IPS-20b (cell line): ENCODE results near the gene UQCRH.

Experiments
- H3K27ac ChIP-seq: one replicate; pipeline ENCODE4 v1.5.1; 2013; ENCODE audit warnings: low read length
- H3K27me3 ChIP-seq: 2 replicates; pipeline ENCODE4 v1.6.1; 2013; ENCODE audit warnings: mild to moderate bottlenecking, low read length, inconsistent platforms; ENCODE audit not compliant: insufficient read depth
- H3K36me3 ChIP-seq: 2 replicates; pipeline ENCODE4 v1.6.1; 2013; ENCODE audit warnings: low read depth, mild to moderate bottlenecking, inconsistent platforms, low read length, moderate library complexity; ENCODE audit not compliant: insufficient read depth
- H3K4me1 ChIP-seq: 2 replicates; pipeline ENCODE4 v1.6.1; 2013; ENCODE audit warnings: mild to moderate bottlenecking, control low read depth, inconsistent platforms, low read length, moderate library complexity; ENCODE audit not compliant: insufficient read depth
- H3K4me3 ChIP-seq: 2 replicates; pipeline ENCODE4 v1.5.1; 2013; ENCODE audit warnings: mild to moderate bottlenecking, low read length, inconsistent platforms
- H3K9ac ChIP-seq: 2 replicates; pipeline ENCODE4 v1.6.1; 2013; ENCODE audit warnings: low read depth, mild to moderate bottlenecking, inconsistent platforms, low read length, moderate library complexity
- H3K9me3 ChIP-seq: 2 replicates; pipeline ENCODE4 v1.6.1; 2013; ENCODE audit warnings: mild to moderate bottlenecking, low read depth, low read length, inconsistent platforms; ENCODE audit not compliant: insufficient read depth

UQCRH gene

DNA sequence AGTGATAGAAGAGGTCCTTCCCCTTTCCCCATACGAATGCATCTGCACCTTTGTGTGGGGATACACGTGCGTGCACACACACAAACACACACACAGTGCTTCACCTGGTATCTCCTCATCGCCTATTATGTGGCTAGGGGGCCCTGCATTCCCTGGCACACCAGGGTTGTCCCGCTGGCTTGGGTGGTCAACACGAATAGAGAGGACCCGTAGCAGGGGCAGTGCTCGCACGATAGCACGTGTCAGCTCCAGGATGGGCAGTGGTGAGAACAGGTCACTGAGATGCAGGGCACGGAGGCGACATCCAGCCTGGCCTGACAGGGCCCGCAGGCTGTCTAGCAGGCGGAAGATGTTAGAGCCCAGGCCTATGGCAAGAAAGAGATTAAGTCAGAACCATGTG lies 22.5 kb upstream of the UQCRH start:
- no peak overlapping the region for H3K9ac ChIP-seq
- no peak overlapping the region for H3K4me3 ChIP-seq
- peaks cover 78% of the 10 kb centered on the region for H3K36me3 ChIP-seq
- no peaks in the 10 kb centered on the region for H3K27me3 ChIP-seq
- no peak overlapping the region for H3K27ac ChIP-seq
- no peaks in the 10 kb centered on the region for H3K9me3 ChIP-seq
- H3K4me1 ChIP-seq, result no peaks in the 10 kb centered on the region; the same call in 1 of the 2 replicates

DNA sequence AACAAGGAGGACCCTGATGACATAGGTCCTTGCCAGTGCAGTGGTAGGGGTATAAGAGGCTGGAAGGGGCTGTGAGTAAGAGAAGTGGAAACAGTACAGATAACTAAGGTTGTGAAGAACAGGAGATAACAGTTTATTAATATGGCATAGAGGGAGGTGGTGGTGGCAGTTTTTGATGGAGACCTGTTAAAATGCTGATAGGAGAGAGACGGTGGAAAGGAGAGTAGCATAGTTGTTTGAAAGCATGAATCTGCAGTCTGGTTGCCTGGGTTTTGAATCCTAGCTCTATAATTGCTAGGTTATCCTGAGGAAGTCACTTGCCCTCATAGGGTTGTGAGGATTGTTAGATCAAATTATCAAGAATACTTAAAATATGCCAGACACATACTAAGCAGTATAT lies 19.4 kb upstream of the UQCRH start:
- Histone ChIP-seq H3K27me3 (no peaks in the 10 kb centered on the region), H3K9me3 (no peaks in the 10 kb centered on the region), H3K4me1 (no peaks in the 10 kb centered on the region; the same call in 1 of the 2 replicates), H3K4me3 (no peak overlapping the region), H3K9ac (no peak overlapping the region), H3K36me3 (peaks cover 52% of the 10 kb centered on the region), H3K27ac (no peak overlapping the region)

DNA sequence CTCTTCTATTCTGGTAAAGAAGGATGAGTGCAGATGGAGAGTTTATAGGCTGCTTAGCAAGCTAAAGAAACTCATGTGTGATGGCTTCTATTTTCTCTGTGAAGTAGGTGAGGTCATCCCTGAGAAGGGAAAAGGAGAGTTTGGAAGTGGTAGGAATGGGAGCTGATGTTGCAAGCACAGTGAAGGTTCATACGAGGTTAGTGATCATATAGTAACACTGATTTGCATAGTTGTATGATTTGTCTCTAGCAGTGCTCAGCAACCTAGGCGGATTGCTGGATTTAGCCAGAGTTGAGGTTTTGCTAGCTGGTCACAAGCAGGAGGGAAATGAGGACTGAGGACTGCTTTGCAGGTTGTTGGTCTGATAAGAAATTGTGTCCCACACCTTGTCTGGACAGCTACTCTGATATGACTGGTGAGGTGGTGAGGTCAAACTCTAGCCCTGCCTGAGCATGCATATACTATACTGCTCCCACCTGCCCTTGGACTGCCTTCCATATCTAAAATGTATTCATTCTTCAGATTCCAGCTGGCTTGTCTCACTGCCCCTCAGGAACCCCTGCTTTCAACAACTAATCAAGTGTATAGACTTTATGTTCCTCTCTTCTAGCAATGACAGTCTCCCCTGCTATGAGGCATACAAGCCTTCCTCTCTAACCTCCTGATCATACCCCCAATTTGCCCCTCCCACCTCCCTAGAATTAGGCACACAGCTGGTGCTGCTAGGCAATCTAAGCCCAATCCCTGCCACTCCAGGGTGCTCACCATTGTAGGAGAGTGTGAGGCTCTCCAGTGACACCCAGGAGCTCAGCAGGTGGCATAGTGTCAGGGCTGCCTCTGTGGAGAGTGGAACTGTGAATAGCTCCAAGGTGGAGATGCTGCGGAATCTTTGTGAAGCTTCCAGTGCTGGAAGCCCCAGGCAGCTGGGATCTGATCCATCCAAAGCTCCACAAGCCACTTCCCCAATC lies 18.6 kb upstream of the UQCRH start:
- Histone ChIP-seq H3K9ac (no peak overlapping the region), H3K4me3 (no peak overlapping the region), H3K9me3 (no peaks in the 10 kb centered on the region), H3K4me1 (no peaks in the 10 kb centered on the region; the same call in 1 of the 2 replicates), H3K36me3 (peaks cover 44% of the 10 kb centered on the region), H3K27ac (no peak overlapping the region), H3K27me3 (no peaks in the 10 kb centered on the region)

DNA sequence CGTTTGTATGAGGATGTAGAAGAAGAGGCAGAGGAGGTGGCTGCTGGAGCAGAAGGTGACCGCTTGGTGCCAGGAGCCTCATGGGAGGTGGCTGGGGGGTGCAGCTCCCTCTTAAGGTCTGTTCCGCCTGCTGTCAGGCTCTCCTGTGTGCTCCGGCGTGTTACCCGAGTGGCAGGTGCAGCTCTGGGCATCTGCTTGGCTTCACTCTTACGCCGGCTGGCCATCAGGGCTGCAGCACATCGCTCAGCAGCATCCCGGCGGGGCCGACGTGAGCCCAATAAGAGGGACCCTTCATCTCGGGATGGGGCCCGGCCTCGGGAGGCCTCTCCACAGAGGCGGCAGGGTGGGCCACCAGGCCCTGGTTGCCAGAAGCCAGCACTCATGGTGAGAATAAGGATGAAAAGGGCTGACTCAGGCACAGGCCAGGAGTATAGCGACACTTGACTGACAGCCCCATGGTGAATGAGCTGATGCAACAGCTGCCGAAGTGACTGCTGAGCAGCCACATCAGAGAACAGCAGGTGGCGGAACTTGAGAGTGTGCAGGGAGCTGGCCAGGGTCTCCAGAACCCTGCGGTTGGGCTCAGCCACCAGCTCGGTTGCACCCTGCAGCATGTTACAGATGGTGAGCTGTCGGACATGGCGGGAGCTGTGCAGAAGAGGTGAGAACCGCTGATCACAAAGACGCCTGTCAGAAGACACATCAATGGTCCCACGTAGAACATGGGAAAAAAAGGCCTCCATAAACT lies 17.6 kb upstream of the UQCRH start:
- H3K4me1 ChIP-seq, result no peaks in the 10 kb centered on the region; the same call in 1 of the 2 replicates
- peaks cover 34% of the 10 kb centered on the region for H3K36me3 ChIP-seq
- H3K4me3 ChIP-seq, result no peak overlapping the region
- no peak overlapping the region for H3K27ac ChIP-seq
- H3K9ac ChIP-seq, result 0 out of 2 replicates have a peak overlapping the region, but pooled peaks have one; percentile 18
- no peaks in the 10 kb centered on the region for H3K9me3 ChIP-seq
- H3K27me3 ChIP-seq, result no peaks in the 10 kb centered on the region

DNA sequence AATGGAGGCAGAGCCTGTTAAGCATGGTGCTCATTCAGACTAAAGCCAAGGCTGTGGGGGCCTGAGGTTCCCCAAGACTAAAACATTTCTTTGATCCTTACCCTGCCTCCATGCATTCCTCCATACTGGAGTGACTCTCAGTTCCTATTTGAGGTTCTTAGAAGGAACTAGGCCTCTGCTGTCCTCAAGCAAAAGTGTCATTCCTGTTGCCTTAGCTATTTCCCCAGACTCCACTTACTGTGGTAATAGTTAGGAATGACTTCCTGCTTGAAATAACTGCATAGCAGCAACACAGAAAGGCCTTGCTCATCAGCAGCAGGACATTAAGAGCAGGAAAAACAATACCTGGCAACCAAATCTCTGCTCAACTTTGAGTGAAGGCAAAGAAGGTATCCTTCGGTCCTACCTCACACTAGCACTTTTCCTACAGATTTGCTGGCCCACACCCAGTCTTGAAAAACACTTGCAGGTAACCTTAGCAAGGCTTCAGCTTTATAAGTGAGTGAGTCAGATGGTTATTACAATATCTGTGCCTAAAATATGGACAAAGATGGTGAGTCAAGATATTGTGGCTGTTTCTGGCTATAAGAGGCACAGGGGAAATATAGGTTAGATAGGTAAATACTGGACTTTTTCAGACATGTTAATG lies 14.9 kb upstream of the UQCRH start:
- Histone ChIP-seq H3K9ac (no peak overlapping the region), H3K4me3 (no peak overlapping the region), H3K27ac (no peak overlapping the region), H3K9me3 (no peaks in the 10 kb centered on the region), H3K27me3 (no peaks in the 10 kb centered on the region), H3K36me3 (peaks cover 23% of the 10 kb centered on the region), H3K4me1 (no peaks in the 10 kb centered on the region; the same call in 1 of the 2 replicates)

DNA sequence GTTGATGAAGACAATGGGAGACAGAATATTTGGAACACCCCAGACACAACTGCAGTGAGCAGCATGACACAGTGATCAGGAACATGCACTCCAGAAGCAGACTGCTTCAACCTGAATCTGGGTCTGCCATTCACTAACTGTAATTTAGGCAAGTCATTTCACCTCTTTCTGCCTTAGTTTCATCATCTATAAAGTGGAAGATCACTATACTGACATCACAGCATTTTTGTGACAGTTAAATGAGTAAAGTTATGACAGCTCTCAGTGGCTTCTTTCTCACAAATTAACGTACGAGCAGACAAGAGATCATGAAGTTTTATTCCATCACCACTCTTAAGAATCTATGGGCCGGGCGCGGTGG lies 14.4 kb upstream of the UQCRH start:
- Histone ChIP-seq H3K4me3 (no peak overlapping the region), H3K9ac (no peak overlapping the region), H3K27me3 (no peaks in the 10 kb centered on the region), H3K9me3 (no peaks in the 10 kb centered on the region), H3K4me1 (no peaks in the 10 kb centered on the region; the same call in 1 of the 2 replicates), H3K36me3 (peaks cover 23% of the 10 kb centered on the region), H3K27ac (no peak overlapping the region)

DNA sequence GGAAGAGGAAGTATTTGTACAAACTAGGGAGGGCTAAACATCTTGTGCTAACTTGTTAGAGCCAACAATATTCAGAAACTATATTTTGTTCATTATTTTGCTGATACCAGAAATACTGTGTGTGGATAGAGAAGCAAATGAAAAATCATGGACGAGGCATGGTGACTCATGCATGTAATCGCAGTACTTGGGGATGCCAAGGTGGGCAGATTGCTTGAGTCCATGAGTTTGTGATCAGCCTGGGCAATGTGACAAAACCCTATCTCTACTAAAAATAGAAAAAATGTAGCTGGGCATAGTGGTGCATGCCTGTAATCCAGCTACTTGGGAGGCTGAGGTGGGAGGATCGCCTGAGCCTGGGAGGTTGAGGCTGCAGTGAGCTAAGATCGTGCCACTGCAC lies 13.5 kb upstream of the UQCRH start:
- no peaks in the 10 kb centered on the region for H3K4me1 ChIP-seq
- H3K36me3 ChIP-seq, result peaks cover 21% of the 10 kb centered on the region
- no peak overlapping the region for H3K4me3 ChIP-seq
- H3K9me3 ChIP-seq, result no peaks in the 10 kb centered on the region
- H3K27me3 ChIP-seq, result no peaks in the 10 kb centered on the region
- no peak overlapping the region for H3K9ac ChIP-seq
- H3K27ac ChIP-seq, result no peak overlapping the region

DNA sequence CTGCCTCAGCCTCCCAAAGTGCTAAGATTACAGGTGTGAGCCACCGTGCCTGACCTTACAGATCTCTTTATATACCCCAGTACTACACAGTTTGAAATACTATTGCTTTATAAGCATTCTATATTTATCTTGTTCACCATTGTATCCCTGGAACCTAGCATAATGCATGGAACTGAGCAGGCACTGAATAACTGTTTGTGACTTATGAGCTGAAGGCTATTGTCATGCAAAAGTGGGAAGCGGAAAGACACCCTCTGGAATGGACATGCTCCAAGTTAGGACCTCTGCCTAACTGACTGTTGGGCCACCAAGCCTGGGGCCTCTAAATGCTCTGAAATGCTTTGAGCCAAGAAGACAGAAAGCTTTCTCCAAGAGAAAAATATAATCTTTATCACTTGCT lies 8.2 kb upstream of the UQCRH start:
- Histone ChIP-seq H3K36me3 (peaks cover 37% of the 10 kb centered on the region), H3K9me3 (no peaks in the 10 kb centered on the region), H3K9ac (no peak overlapping the region), H3K27ac (no peak overlapping the region), H3K27me3 (no peaks in the 10 kb centered on the region), H3K4me3 (no peak overlapping the region), H3K4me1 (peaks cover 11% of the 10 kb centered on the region)

DNA sequence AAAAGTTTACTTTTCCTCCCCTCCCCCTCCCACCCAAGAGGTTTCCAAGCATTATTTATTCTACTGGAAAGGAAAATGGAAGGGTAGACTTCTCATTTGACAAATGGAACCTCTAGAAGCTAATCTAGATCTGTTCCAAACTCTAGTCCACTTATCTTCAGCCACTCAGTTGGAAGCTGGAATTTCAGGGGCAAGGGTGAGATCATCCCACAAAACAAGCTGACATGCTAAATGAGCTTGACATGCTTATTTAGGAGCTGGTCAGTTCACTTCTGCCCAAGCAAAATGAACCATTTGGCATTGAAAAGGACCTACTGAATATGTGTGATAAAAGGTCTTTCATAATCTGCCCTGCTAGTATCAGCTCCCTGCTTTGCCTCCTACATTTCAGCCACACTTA lies 5.1 kb upstream of the UQCRH start:
- Histone ChIP-seq H3K4me3 (peak overlapping the region; percentile 19), H3K9me3 (no peaks in the 10 kb centered on the region), H3K27me3 (no peaks in the 10 kb centered on the region), H3K27ac (no peak overlapping the region), H3K36me3 (peaks cover 37% of the 10 kb centered on the region), H3K4me1 (peaks cover 19% of the 10 kb centered on the region), H3K9ac (peak overlapping the region; percentile 45; the same call in 1 of the 2 replicates)

DNA sequence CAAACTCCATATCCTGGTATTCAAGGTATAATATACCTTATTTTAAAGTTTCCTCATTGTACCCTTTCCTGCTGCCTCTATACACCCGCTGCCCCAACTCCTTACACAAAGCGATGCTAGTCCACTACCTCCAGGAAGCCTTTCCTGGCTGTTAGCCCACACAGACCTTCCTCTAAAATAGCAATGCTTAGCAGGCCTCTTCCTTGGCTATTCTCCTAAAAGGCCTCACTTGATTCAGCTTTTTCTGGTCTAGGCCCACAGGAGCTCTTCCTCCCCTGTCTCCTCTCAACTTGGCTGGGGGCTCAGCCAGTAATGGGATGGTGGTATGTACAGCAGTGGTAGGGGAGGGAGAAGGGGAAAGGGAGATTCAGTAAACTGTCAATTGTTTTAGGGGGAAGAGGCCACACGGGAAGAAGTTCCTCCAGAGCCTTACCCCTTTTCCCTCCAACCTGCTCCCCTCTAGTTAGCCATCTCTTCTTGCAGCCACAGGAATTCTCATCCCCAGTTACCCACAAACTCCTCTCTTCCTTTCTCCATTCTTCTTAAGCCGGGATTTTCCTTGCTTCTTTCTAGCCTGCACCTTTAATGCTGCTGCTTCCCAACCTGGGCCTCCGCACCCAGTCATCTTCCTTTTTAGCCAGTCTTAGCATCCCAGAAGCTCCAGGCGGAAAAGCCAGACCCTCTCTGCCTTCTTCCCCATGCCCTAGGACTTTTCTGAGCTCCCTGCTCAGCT lies 2.7 kb upstream of the UQCRH start:
- no peak overlapping the region for H3K27ac ChIP-seq
- H3K4me3 ChIP-seq, result peak overlapping the region; percentile 98
- peak overlapping the region; percentile 99; the same call in 1 of the 2 replicates for H3K9ac ChIP-seq
- H3K9me3 ChIP-seq, result no peaks in the 10 kb centered on the region
- H3K27me3 ChIP-seq, result no peaks in the 10 kb centered on the region
- peaks cover 22% of the 10 kb centered on the region for H3K36me3 ChIP-seq
- H3K4me1 ChIP-seq, result peaks cover 19% of the 10 kb centered on the region

DNA sequence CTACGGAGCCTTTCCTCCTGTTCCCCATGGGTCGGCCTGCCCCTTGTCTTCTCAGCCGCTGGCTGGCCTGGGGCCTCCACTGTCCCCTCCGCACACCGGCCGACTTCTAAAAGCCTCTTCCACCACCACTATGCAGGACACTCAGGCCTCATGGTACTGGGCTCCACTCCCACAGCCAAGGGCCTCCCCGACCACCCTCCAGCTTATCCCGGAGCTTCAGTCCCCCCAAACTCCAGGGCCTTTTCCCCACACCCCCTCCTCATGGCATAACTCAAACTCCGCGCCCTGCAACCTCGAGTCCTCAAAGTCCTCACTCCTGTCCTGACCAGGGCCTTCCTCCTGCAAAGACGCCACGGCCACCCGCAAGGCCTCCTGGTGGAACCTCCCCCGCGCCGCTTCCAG lies 2.1 kb upstream of the UQCRH start:
- Histone ChIP-seq H3K9ac (peak overlapping the region; percentile 99; the same call in 1 of the 2 replicates), H3K27ac (no peak overlapping the region), H3K36me3 (peaks cover 17% of the 10 kb centered on the region), H3K4me3 (peak overlapping the region; percentile 98), H3K27me3 (no peaks in the 10 kb centered on the region), H3K9me3 (no peaks in the 10 kb centered on the region), H3K4me1 (peaks cover 19% of the 10 kb centered on the region)
